H9 (cell line): Measurements from ENCODE around the gene BLOC1S6. TPM values are rescaled to one million over a fixed set of nuclear protein-coding genes. Genes with fewer than 3 reads are reported as not detected.

Experiments used
- DNase-seq: peaks from one replicate; pipeline ENCODE4 v3.0.0-alpha.2; 2017
- H2AFZ ChIP-seq: one replicate; pipeline ENCODE4 v1.6.1; 2013; ENCODE audit warnings: mild to moderate bottlenecking, low read length, control low read depth, moderate library complexity
- H2AK5ac ChIP-seq: 2 replicates; pipeline ENCODE4 v1.6.1; 2013; ENCODE audit warnings: low read length, control low read depth, mixed read lengths; ENCODE audit not compliant: insufficient read length
- H2BK120ac ChIP-seq: one replicate; pipeline ENCODE4 v1.6.1; 2013; ENCODE audit warnings: low read depth, mild to moderate bottlenecking, low read length, control low read depth, inconsistent platforms; ENCODE audit not compliant: poor library complexity, severe bottlenecking
- H2BK12ac ChIP-seq: 2 replicates; pipeline ENCODE4 v1.6.1; 2013; ENCODE audit warnings: low read length, control low read depth, mixed read lengths, low read depth; ENCODE audit not compliant: insufficient read length
- H2BK15ac ChIP-seq: 2 replicates; pipeline ENCODE4 v1.6.1; 2013; ENCODE audit warnings: low read depth, low read length, control low read depth
- H2BK20ac ChIP-seq: one replicate; pipeline ENCODE4 v1.6.1; 2013; ENCODE audit warnings: low read depth, mild to moderate bottlenecking, low read length, control low read depth, inconsistent platforms; ENCODE audit not compliant: poor library complexity, severe bottlenecking
- H2BK5ac ChIP-seq: 2 replicates; pipeline ENCODE4 v1.6.1; 2013; ENCODE audit warnings: low read length, control low read depth, mixed read lengths; ENCODE audit not compliant: insufficient read length
- H3K14ac ChIP-seq: 2 replicates; pipeline ENCODE4 v1.6.1; 2013; ENCODE audit warnings: low read length, control low read depth; ENCODE audit not compliant: insufficient read depth
- H3K18ac ChIP-seq: 2 replicates; pipeline ENCODE4 v1.6.1; 2013; ENCODE audit warnings: low read depth, mild to moderate bottlenecking, mixed read lengths, low read length, control low read depth; ENCODE audit not compliant: insufficient read length
- H3K23ac ChIP-seq: 2 replicates; pipeline ENCODE4 v1.6.1; 2013; ENCODE audit warnings: low read length, control low read depth, mixed read lengths, low read depth; ENCODE audit not compliant: insufficient read length
- H3K23me2 ChIP-seq: 2 replicates; pipeline ENCODE4 v1.6.1; 2013; ENCODE audit warnings: low read depth, mild to moderate bottlenecking, mixed read lengths, low read length, control low read depth; ENCODE audit not compliant: insufficient read length, poor library complexity, severe bottlenecking
- H3K27ac ChIP-seq: 2 replicates; pipeline ENCODE4 v1.5.1; 2013; ENCODE audit warnings: low read length, control low read depth, mixed read lengths, low read depth; ENCODE audit not compliant: insufficient read length
- H3K27me3 ChIP-seq: 2 replicates; pipeline ENCODE4 v1.6.1; 2013; ENCODE audit warnings: low read length, control low read depth, inconsistent platforms; ENCODE audit not compliant: insufficient read depth
- H3K4ac ChIP-seq: 2 replicates; pipeline ENCODE4 v1.6.1; 2013; ENCODE audit warnings: low read depth, mild to moderate bottlenecking, control low read depth, inconsistent platforms, low read length, moderate library complexity
- H3K4me1 ChIP-seq: 2 replicates; pipeline ENCODE4 v1.6.1; 2013; ENCODE audit warnings: low read length, control low read depth, inconsistent platforms; ENCODE audit not compliant: insufficient read depth
- H3K4me2 ChIP-seq: 2 replicates; pipeline ENCODE4 v1.6.1; 2013; ENCODE audit warnings: low read length, control low read depth, mixed read lengths; ENCODE audit not compliant: insufficient read length, insufficient read depth
- H3K56ac ChIP-seq: 2 replicates; pipeline ENCODE4 v1.6.1; 2013; ENCODE audit warnings: low read depth, mild to moderate bottlenecking, mixed read lengths, low read length, control low read depth; ENCODE audit not compliant: insufficient read length
- H3K79me1 ChIP-seq: 2 replicates; pipeline ENCODE4 v1.6.1; 2013; ENCODE audit warnings: low read depth, mild to moderate bottlenecking, moderate library complexity, low read length, control low read depth, inconsistent platforms; ENCODE audit not compliant: insufficient read depth, poor library complexity, severe bottlenecking
- H3K79me2 ChIP-seq: 2 replicates; pipeline ENCODE4 v1.6.1; 2013; ENCODE audit warnings: low read length, control low read depth, inconsistent platforms; ENCODE audit not compliant: insufficient read depth
- H3K9ac ChIP-seq: 2 replicates; pipeline ENCODE4 v1.6.1; 2013; ENCODE audit warnings: low read length, control low read depth, mixed read lengths; ENCODE audit not compliant: insufficient read length; ENCODE audit errors: extremely low read depth
- H3K9me3 ChIP-seq: one replicate; pipeline ENCODE4 v1.6.1; 2013; ENCODE audit warnings: low read depth, low read length, inconsistent platforms; ENCODE audit not compliant: control insufficient read depth
- H3T11ph ChIP-seq: one replicate; pipeline ENCODE4 v1.6.1; 2013; ENCODE audit warnings: mild to moderate bottlenecking, low read length, control low read depth, inconsistent platforms
- H4K20me1 ChIP-seq: one replicate; pipeline ENCODE4 v1.6.1; 2013; ENCODE audit not compliant: control insufficient read depth, insufficient read length, insufficient read depth
- H4K5ac ChIP-seq: 2 replicates; pipeline ENCODE4 v1.6.1; 2013; ENCODE audit warnings: low read depth, mild to moderate bottlenecking, mixed read lengths, low read length, control low read depth; ENCODE audit not compliant: insufficient read length
- H4K8ac ChIP-seq: replicated peaks from 2 replicates; pipeline ENCODE4 v1.6.1; 2013; ENCODE audit warnings: low read length, control low read depth, mixed read lengths, low read depth; ENCODE audit not compliant: insufficient read length
- H4K91ac ChIP-seq: 2 replicates; pipeline ENCODE4 v1.6.1; 2013; ENCODE audit warnings: low read depth, mild to moderate bottlenecking, moderate library complexity, mixed read lengths, low read length, control low read depth; ENCODE audit not compliant: insufficient read length
- H3K27ac Mint-ChIP-seq, 3 experiments: 2 replicates in 2 of 3; 3 replicates in 1 of 3; pipeline ENCODE4 v1.8.0; 2020 to 2021; ENCODE audit warnings: mixed read lengths in 3 of 3, mild to moderate bottlenecking in 1 of 3, moderate library complexity in 1 of 3
- H3K27me3 Mint-ChIP-seq: 2 replicates; pipeline ENCODE4 v1.8.0; 2021; ENCODE audit warnings: low read depth, mild to moderate bottlenecking, moderate library complexity, mixed read lengths
- H3K36me3 Mint-ChIP-seq, 3 experiments: 2 replicates in 2 of 3; 3 replicates in 1 of 3; pipeline ENCODE4 v1.8.0; 2020 to 2021; ENCODE audit warnings: low read depth in 3 of 3, mixed read lengths in 3 of 3; ENCODE audit not compliant: insufficient read depth in 1 of 3
- H3K4me1 Mint-ChIP-seq, 2 experiments: 2 replicates each; pipeline ENCODE4 v1.8.0; 2020; ENCODE audit warnings: mixed read lengths in 2 of 2
- H3K4me3 Mint-ChIP-seq, 2 experiments: 2 replicates in 1 of 2; 3 replicates in 1 of 2; pipeline ENCODE4 v1.8.0; 2020 to 2021; ENCODE audit warnings: mild to moderate bottlenecking in 2 of 2, mixed read lengths in 2 of 2, moderate library complexity in 1 of 2
- H3K9me3 Mint-ChIP-seq, 2 experiments: 2 replicates in 1 of 2; 3 replicates in 1 of 2; pipeline ENCODE4 v1.8.0; 2020; ENCODE audit warnings: mild to moderate bottlenecking in 2 of 2, mixed read lengths in 2 of 2, moderate library complexity in 1 of 2
- WGBS: extraction: QIAGEN DNeasy Blood & Tissue Kit; methylation state at CpG from one replicate; pipeline ENCODE4 v1.1.7; 2013; ENCODE audit warnings: missing lambda C conversion rate, low lambda C conversion rate, mixed read lengths; ENCODE audit not compliant: insufficient read length; ENCODE audit errors: extremely low coverage; 5-methylcytosine and 5-hydroxymethylcytosine counted together
- total RNA-seq: library from RNA; stranded (reverse); gene quantifications from 2 replicates; pipeline ENCODE4 v1.2.1, GENCODE V29; 2021
- TF ChIP-seq, protein P1 (sequence below): fragments of 200-600 bp; sonication (generic); conservative IDR thresholded peaks from 3 replicates; pipeline ENCODE4 v1.8.0; 2021; ENCODE audit warnings: antibody characterized with exemption, mild to moderate bottlenecking

BLOC1S6 gene
- total RNA-seq, 1 experiment from 2014 or later: 36.9 TPM

DNA sequence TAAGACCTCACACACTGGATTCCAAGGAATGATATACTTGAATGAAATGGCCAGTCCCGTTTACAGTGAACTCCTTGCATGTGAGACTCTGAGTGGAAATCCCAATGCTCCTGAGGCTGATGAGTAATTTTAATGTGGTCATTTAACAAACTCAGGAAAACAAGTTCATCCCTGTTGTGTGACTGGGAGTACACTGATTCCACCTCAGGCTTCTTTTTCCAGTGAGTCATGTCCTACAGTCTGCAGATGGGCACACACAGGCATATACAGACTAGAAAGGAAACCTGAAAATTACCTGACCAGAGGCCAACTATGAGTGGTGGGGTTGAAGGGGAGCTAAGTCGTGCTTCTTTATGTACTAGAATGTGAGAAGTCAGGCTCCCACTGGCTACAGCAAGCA lies 53.4 kb downstream of the BLOC1S6 start:
- H3K4ac ChIP-seq: no peak overlapping the region
- H3K23me2 ChIP-seq: no peaks in the 10 kb centered on the region
- Mint-ChIP-seq H3K27ac (no peak overlapping the region), H3K9me3 (no peaks in the 10 kb centered on the region), H3K27me3 (peaks cover 64% of the 10 kb centered on the region), H3K4me3 (no peak overlapping the region), H3K36me3 (no peaks in the 10 kb centered on the region), H3K4me1 (peaks cover under 1 to 5% of the 10 kb centered on the region in 2 experiments; a peak in 2 of 4 replicates)
- H2BK120ac ChIP-seq: no peak overlapping the region
- no peak overlapping the region for H4K91ac ChIP-seq
- no peak overlapping the region for H3K27ac ChIP-seq
- no peak overlapping the region for H3K56ac ChIP-seq
- no peak overlapping the region for H2AFZ ChIP-seq
- H2BK15ac ChIP-seq: no peak overlapping the region
- no peaks in the 10 kb centered on the region for H3K79me2 ChIP-seq
- no peak overlapping the region for H3K18ac ChIP-seq
- WGBS: no CpG with 5 or more reads among the region's 2 CpGs
- H3K9ac ChIP-seq: no peak overlapping the region
- H4K5ac ChIP-seq: no peak overlapping the region
- H3K14ac ChIP-seq: no peak overlapping the region
- no peak overlapping the region for H4K8ac ChIP-seq
- H2BK20ac ChIP-seq: no peak overlapping the region
- DNase-seq: no peak
- no peaks in the 10 kb centered on the region for H3K4me1 ChIP-seq
- H2BK5ac ChIP-seq: no peak overlapping the region
- no peak overlapping the region for H2AK5ac ChIP-seq
- no peak overlapping the region for H3T11ph ChIP-seq
- TF ChIP-seq, protein P1, sequence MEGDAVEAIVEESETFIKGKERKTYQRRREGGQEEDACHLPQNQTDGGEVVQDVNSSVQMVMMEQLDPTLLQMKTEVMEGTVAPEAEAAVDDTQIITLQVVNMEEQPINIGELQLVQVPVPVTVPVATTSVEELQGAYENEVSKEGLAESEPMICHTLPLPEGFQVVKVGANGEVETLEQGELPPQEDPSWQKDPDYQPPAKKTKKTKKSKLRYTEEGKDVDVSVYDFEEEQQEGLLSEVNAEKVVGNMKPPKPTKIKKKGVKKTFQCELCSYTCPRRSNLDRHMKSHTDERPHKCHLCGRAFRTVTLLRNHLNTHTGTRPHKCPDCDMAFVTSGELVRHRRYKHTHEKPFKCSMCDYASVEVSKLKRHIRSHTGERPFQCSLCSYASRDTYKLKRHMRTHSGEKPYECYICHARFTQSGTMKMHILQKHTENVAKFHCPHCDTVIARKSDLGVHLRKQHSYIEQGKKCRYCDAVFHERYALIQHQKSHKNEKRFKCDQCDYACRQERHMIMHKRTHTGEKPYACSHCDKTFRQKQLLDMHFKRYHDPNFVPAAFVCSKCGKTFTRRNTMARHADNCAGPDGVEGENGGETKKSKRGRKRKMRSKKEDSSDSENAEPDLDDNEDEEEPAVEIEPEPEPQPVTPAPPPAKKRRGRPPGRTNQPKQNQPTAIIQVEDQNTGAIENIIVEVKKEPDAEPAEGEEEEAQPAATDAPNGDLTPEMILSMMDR: no peak
- no peaks in the 10 kb centered on the region for H4K20me1 ChIP-seq
- H3K9me3 ChIP-seq: no peaks in the 10 kb centered on the region
- H3K23ac ChIP-seq: no peak overlapping the region
- no peak overlapping the region for H3K4me2 ChIP-seq
- H2BK12ac ChIP-seq: no peak overlapping the region
- H3K79me1 ChIP-seq: no peaks in the 10 kb centered on the region
- H3K27me3 ChIP-seq: peaks cover under 1% of the 10 kb centered on the region; the same call in 1 of the 2 replicates
